Caco-2 (cell line): ENCODE results near the gene BAZ2B. TPM values are rescaled to one million over a fixed set of nuclear protein-coding genes. Genes with fewer than 3 reads are reported as not detected.

Experiments
- BruUV-seq: library from RNA; stranded (reverse); fragments of 400-500 nt; replicated peaks from 2 replicates; lab custom pipeline; 2021; lab: Mats Ljungman, UMichigan
- CTCF ChIA-PET: fragments of 300-600 bp; sonication (Branson Sonifier 250); formaldehyde crosslinking; loops from one replicate; lab custom pipeline; 2022; ENCODE audit warnings: antibody characterized with exemption; lab: Charles Lee
- POLR2A ChIA-PET: fragments of 300-600 bp; sonication (Branson Sonifier 250); formaldehyde crosslinking; loops from one replicate; lab custom pipeline; 2022; ENCODE audit warnings: antibody characterized with exemption; lab: Charles Lee
- DNase-seq, 2 experiments: peaks; one replicate each; pipeline versions ENCODE4 v3.0.0 to v3.0.0-alpha.2; 2020 to 2022
- H3K27me3 ChIP-seq: replicated peaks from 2 replicates; pipeline ENCODE4 v1.6.0; 2011; ENCODE audit warnings: low read length; ENCODE audit not compliant: control insufficient read depth, insufficient read depth
- H3K36me3 ChIP-seq: 2 replicates; pipeline ENCODE4 v1.5.1; 2011; ENCODE audit warnings: low read length; ENCODE audit not compliant: control insufficient read depth, insufficient read depth
- H3K4me1 ChIP-seq: fragments of 250-450 bp; sonication (Bioruptor Pico); 2 replicates; pipeline ENCODE4 v1.5.1; 2020; ENCODE audit warnings: mild to moderate bottlenecking
- H3K4me3 ChIP-seq: 2 replicates; pipeline ENCODE4 v1.5.1; 2011; ENCODE audit warnings: low read depth, mild to moderate bottlenecking, control low read depth, low read length
- H3K9me3 ChIP-seq: fragments of 250-450 bp; sonication (Bioruptor Pico); 2 replicates; pipeline ENCODE4 v1.5.1; 2020; ENCODE audit warnings: mild to moderate bottlenecking, moderate library complexity
- H3K27ac Mint-ChIP-seq: one replicate; pipeline ENCODE4 v1.8.0; 2022; ENCODE audit warnings: mixed read lengths; ENCODE audit not compliant: unreplicated experiment
- H3K27me3 Mint-ChIP-seq: one replicate; pipeline ENCODE4 v1.8.0; 2022; ENCODE audit warnings: mixed read lengths; ENCODE audit not compliant: insufficient read depth, unreplicated experiment
- H3K36me3 Mint-ChIP-seq: one replicate; pipeline ENCODE4 v1.8.0; 2022; ENCODE audit warnings: mild to moderate bottlenecking, mixed read lengths; ENCODE audit not compliant: insufficient read depth, unreplicated experiment
- H3K4me1 Mint-ChIP-seq: one replicate; pipeline ENCODE4 v1.8.0; 2022; ENCODE audit warnings: low read depth, mixed read lengths; ENCODE audit not compliant: unreplicated experiment
- H3K4me3 Mint-ChIP-seq: one replicate; pipeline ENCODE4 v1.8.0; 2022; ENCODE audit warnings: mild to moderate bottlenecking, moderate library complexity, mixed read lengths; ENCODE audit not compliant: unreplicated experiment
- H3K9me3 Mint-ChIP-seq: one replicate; pipeline ENCODE4 v1.8.0; 2022; ENCODE audit warnings: mixed read lengths; ENCODE audit not compliant: unreplicated experiment
- intact Hi-C: fragments of 100-400 bp; cut with micrococcal nuclease; formaldehyde crosslinking; loops from one replicate; pipeline ENCODE4 v1.10.0; 2022; ENCODE audit not compliant: unreplicated experiment
- total RNA-seq: library from RNA; stranded (reverse); gene quantifications from 2 replicates; pipeline ENCODE4 v1.2.3, GENCODE V29; 2022
- TF ChIP-seq, protein P1 (sequence below), 2 experiments: fragments of 200-600 bp in 1 of 2; IDR thresholded peaks; 1 replicate in 1 of 2; 2 replicates in 1 of 2; pipeline versions ENCODE4 v1.5.1 to v1.8.0; 2011 to 2022; ENCODE audit warnings: antibody characterized with exemption in 1 of 2, control low read depth in 1 of 2, inconsistent platforms in 1 of 2, low read depth in 1 of 2, low read length in 1 of 2, mild to moderate bottlenecking in 1 of 2, moderate library complexity in 1 of 2; ENCODE audit not compliant: insufficient read depth in 1 of 2, severe bottlenecking in 1 of 2, unreplicated experiment in 1 of 2

Gene BAZ2B
- total RNA-seq, 1 experiment from 2014 or later = 32.9 TPM

DNA sequence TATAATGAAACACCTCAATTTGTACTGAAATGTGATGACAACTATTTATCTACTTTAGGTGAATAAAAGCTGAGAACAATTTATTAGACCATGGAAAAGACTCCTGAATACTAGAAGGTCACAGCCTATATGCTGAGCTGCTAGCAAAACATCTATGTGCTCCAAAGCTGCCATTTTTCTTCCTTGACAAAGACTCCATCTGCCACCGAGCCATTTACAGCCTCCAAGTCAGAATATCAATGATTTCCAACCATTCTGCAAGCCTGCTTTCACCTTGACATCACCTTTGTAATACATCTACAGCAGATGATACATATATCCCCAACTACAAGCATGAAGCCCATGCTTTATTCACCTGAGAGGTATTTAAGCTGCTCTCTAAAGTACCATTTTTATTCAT lies 84.9 kb downstream of the BAZ2B start:
- CTCF ChIA-PET = no interaction called here
- no peaks in the 10 kb centered on the region for H3K27me3 ChIP-seq
- H3K9me3 ChIP-seq = no peaks in the 10 kb centered on the region
- DNase-seq = no peak
- Mint-ChIP-seq H3K36me3 (no peaks in the 10 kb centered on the region), H3K9me3 (no peaks in the 10 kb centered on the region), H3K27ac (no peak overlapping the region), H3K4me3 (no peak overlapping the region), H3K27me3 (no peaks in the 10 kb centered on the region), H3K4me1 (no peaks in the 10 kb centered on the region)
- no peaks in the 10 kb centered on the region for H3K4me1 ChIP-seq
- no peak overlapping the region for H3K4me3 ChIP-seq
- H3K36me3 ChIP-seq = no peaks in the 10 kb centered on the region
- intact Hi-C loops = no loop called here
- TF ChIP-seq, protein P1, sequence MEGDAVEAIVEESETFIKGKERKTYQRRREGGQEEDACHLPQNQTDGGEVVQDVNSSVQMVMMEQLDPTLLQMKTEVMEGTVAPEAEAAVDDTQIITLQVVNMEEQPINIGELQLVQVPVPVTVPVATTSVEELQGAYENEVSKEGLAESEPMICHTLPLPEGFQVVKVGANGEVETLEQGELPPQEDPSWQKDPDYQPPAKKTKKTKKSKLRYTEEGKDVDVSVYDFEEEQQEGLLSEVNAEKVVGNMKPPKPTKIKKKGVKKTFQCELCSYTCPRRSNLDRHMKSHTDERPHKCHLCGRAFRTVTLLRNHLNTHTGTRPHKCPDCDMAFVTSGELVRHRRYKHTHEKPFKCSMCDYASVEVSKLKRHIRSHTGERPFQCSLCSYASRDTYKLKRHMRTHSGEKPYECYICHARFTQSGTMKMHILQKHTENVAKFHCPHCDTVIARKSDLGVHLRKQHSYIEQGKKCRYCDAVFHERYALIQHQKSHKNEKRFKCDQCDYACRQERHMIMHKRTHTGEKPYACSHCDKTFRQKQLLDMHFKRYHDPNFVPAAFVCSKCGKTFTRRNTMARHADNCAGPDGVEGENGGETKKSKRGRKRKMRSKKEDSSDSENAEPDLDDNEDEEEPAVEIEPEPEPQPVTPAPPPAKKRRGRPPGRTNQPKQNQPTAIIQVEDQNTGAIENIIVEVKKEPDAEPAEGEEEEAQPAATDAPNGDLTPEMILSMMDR (IDR thresholded peaks at IDR 0.05; ENCODE audit: insufficient read depth in 1 of 2, low read depth in 1 of 2, low read length in 1 of 2, severe bottlenecking in 1 of 2, unreplicated experiment in 1 of 2) = no peak
- BruUV-seq = no TSS peak
- POLR2A ChIA-PET = no interaction called here

DNA sequence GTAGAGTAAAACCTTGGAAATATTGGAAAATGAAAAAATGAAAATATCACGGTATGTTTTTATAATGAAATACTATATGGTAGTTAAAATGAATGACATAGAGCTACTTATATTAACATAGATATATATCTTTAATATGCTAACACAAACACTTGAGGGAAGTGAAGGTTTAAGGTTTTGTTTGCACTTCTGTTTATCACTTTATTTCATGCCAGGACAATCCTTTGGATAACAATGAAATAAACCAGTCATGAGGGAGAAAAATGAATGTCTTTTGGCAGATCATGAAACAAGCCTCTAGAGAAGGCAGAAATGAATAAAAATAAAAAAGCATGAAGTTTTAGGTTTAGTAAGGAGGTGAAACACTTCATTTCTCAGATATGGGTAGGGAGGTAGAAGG lies 89.9 kb downstream of the BAZ2B start:
- Mint-ChIP-seq H3K4me3 (no peak overlapping the region), H3K4me1 (no peaks in the 10 kb centered on the region), H3K36me3 (no peaks in the 10 kb centered on the region), H3K27ac (no peak overlapping the region), H3K27me3 (no peaks in the 10 kb centered on the region), H3K9me3 (no peaks in the 10 kb centered on the region)
- no peak overlapping the region for H3K4me3 ChIP-seq
- no peaks in the 10 kb centered on the region for H3K4me1 ChIP-seq
- H3K9me3 ChIP-seq = no peaks in the 10 kb centered on the region
- BruUV-seq = no TSS peak
- no peaks in the 10 kb centered on the region for H3K27me3 ChIP-seq
- ChIA-PET CTCF (no interaction called here), POLR2A (no interaction called here)
- intact Hi-C loops = no loop called here
- DNase-seq = no peak
- no peaks in the 10 kb centered on the region for H3K36me3 ChIP-seq
- TF ChIP-seq, protein P1 (IDR thresholded peaks at IDR 0.05; ENCODE audit: insufficient read depth in 1 of 2, low read depth in 1 of 2, low read length in 1 of 2, severe bottlenecking in 1 of 2, unreplicated experiment in 1 of 2) = no peak

DNA sequence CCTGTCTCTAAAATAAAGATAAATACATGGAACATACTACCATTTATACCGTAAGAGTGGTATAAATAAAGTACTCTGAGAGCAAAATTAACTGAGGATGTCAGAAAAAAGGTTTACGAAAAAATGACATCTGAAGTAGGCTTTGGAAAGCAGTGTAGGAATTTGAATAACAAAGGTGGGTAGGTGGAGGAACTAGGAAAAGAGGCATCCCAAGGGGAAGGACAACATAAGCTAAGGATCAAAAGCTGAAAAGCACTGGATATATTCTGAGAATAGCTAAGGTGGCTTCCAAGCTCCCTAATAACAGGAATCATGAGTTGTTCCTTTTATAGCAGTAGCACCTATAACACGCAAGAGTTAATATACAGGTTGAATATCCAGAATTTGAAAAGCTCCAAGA lies 91.3 kb downstream of the BAZ2B start:
- H3K36me3 Mint-ChIP-seq = no peaks in the 10 kb centered on the region
- no peaks in the 10 kb centered on the region for H3K36me3 ChIP-seq
- H3K27me3 Mint-ChIP-seq = no peaks in the 10 kb centered on the region
- no peaks in the 10 kb centered on the region for H3K9me3 Mint-ChIP-seq
- no peak overlapping the region for H3K4me3 ChIP-seq
- BruUV-seq = no TSS peak
- TF ChIP-seq, protein P1 (IDR thresholded peaks at IDR 0.05; ENCODE audit: insufficient read depth in 1 of 2, low read depth in 1 of 2, low read length in 1 of 2, severe bottlenecking in 1 of 2, unreplicated experiment in 1 of 2) = no peak
- H3K27ac Mint-ChIP-seq = no peak overlapping the region
- H3K27me3 ChIP-seq = no peaks in the 10 kb centered on the region
- H3K4me3 Mint-ChIP-seq = no peak overlapping the region
- ChIA-PET CTCF (no interaction called here), POLR2A (no interaction called here)
- H3K9me3 ChIP-seq = no peaks in the 10 kb centered on the region
- intact Hi-C loops = no loop called here
- H3K4me1 Mint-ChIP-seq = no peaks in the 10 kb centered on the region
- H3K4me1 ChIP-seq = no peaks in the 10 kb centered on the region
- DNase-seq = no peak
